GM18526 (cell line): Measurements from ENCODE around the gene STEAP3.

Experiments
- POLR2A ChIP-seq: IDR thresholded peaks from 3 replicates; pipeline ENCODE4 v1.6.1; 2011; ENCODE audit not compliant: insufficient read length; ENCODE audit errors: extremely low read depth

STEAP3 gene

DNA sequence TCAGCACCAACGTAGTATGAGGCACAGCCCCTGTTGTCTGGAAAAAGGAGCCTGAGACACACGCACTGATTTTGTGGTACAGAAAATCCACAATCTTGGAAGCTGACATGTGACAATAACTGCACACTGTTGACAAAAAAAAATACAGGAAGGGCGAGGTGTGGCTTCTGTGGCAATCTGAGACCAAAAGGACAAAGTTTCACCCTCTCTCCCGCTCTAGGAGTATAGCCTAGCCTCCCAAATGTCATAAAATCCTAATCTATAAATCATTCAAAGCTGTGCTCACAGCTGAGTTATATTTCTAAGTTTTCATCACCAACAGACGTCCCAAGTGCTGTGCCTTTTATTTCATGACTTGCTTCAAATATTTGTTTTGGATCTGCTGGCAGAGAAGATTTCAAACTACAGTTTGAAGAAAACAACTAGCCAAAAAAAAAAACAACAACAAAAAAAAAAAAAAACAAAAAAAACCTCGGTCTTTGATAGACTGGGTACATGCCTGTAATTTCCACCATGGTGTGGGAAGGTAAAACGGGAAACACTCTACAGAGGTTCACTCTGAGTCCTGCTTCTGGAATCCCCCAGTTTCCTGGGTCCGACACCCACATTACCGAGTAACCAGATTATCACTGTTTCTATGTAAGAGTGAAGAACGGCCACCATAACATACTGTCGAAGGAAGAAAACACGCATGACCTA lies 82.0 kb downstream of the STEAP3 start:
- no peak for TF ChIP-seq POLR2A

DNA sequence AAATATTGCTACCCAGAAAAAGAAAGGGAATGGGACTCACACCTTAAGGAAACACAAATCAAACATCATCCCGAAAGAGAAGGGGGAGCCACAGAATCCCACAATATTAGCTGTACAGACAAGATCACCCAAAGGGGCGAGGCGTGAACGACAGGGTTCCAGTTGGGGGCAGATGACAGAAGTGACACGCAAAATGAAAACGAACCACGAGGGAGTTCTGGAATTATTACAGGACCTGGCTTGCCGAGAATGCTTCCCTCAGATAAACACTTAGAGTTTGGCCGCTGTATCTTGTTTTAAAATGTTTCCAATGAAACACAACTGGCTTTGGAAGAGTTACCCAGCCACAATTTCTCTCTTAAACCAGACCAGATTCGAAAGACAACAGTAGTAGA lies 82.6 kb downstream of the STEAP3 start:
- TF ChIP-seq POLR2A, result no peak

DNA sequence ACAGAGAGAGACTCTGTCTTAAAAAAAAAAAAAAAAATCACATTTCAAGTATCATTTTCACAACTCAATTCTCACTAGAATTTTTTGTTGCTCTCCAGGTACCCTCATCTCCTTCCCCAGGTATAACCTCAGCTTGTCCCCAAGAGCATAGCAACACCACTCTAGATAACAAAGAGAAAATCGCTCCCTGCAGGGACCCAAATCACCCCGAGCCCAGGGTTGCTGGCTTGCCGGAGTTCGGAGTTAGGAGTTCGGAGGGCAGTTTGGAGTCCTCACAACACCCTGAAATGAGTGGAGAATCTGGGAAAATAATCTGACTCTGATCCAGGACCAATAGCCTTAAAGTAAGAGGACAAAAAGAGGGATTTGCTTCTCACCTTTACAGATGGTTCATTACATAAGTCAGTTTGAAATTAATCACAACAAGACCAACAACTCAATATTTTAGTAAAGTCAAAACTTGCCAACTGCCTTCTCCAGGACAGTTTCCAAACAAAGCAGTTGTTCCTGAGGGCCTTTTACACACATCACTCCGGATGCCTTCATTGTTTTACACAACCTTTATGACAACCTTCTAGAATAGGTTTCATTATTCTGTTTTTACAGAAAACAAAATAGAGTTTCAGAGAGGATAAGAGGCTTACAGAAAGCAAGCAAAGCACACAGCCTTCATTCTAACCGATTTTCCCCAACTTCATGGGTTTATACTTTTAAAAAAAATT lies 83.9 kb downstream of the STEAP3 start:
- no peak for TF ChIP-seq POLR2A

DNA sequence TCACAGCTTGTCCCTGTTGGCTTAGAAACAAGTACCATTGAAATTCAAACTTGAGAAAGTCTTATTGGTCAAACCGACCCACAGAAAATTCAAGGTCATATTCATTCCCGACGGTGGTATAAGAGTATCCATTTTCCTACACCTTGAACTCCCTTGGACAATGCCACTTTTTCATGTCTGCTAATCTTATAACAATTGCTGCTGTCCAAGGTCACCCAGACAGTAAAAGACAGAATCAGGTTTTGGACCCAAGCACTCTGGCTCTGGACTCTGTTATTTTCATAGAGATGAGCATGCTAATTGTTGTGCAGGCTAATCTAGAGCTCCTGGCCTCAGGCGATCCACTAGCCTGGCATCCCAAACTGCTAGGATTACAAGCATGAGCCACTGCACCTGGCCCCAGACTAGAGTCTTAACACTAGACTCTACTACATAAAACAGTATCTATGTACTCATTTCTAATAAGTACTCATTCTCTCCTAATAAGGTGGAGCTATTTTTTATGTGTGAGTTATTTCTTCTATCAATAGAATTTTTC lies 85.2 kb downstream of the STEAP3 start:
- TF ChIP-seq POLR2A, result no peak

DNA sequence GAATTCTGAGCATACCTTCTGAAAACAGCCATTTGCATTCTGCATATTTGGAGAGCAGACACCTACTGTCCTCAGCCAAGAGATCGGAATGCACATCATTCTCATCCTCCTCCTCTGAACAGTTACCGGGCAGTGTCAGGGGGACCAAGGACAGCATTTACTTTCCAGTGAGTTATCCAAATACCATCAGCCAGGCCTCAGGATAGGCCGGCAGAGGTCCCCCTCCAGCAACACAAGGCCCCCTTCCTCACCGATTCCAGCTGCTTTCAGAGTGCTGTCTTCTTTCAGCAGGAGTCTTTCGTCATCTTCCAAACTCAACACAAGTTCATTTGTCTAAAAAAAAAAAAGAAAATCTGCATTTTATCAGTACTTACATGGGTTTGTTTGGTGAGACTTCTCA lies 87.7 kb downstream of the STEAP3 start:
- no peak for TF ChIP-seq POLR2A

DNA sequence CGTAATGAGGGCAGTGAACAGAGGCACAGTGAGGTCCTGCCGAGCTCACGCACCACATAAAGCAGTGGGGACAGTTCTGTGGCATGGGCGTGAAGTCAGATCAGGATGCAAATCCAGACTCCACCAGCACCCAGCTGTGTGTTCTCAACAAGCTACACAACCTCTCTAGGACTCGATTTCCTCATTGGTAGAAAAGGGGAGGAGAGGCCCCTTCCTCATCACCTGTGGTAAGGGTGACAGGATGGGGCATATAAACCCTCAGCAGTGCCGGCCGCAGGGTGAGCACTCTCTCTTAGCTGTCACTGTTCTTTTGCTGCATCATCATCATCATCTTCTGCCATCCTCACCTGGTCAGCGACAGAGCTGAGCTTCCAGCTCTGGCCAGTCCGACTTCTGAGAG lies 88.2 kb downstream of the STEAP3 start:
- TF ChIP-seq POLR2A, result no peak
